ENCODE data around the gene SLC6A4.

The SLC6A4 gene

DNA sequence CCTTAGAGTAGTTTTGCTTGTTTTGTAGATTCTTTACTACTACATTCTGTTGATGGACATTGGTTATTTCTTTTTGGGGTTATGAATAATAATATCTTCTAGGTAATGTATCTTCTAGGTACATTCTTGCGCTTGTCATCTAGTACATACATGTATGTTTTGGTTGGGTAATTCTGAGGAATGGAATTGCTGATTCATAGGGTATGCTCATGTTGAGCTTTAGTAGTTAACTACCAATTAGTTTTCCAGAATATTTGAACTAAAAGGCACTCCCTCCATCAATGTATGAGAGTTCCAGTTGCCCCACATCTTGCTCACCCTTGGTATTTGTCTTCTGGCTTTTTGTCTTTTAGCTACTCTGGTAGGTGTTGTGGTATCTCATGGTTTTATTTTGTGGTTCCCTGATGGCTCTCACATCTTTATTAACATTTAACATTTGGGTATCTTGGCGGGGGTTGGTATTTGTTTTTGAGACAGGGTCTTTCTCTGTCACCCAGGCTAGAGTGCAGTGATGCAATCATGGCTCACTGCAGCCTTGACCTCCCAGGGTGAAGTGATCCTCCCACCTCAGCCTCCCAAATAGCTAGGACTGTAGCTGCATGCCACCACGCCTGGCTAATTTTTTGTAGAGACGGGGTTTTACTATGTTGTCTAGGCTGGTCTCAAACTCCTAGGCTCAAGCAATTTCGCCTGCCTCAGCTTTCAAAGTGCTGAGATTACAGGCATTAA lies 47.1 kb downstream of the SLC6A4 start:
- Histone ChIP-seq H4K20me1 (ENCODE audit: control insufficient read depth, insufficient read depth, low read depth, low read length) (no peaks in the 10 kb centered on the region), H3K27ac (ENCODE audit: low read depth, low read length) (no peak overlapping the region), H3K36me3 (ENCODE audit: control insufficient read depth, low read length) (peaks cover 35% of the 10 kb centered on the region), H3K4me3 (ENCODE audit: low read length) (no peak overlapping the region), H3K9me2 (replicated peaks; ENCODE audit: control insufficient read depth, low read length) (no peaks in the 10 kb centered on the region), H3K4me1 (ENCODE audit: control insufficient read depth, low read length) (no peaks in the 10 kb centered on the region), H3K4me2 (ENCODE audit: low read length) (no peak overlapping the region), H3F3A (ENCODE audit: control insufficient read depth, insufficient read depth) (peaks cover 15% of the 10 kb centered on the region), H3K27me3 (ENCODE audit: control insufficient read depth, low read length) (peaks cover 8% of the 10 kb centered on the region), H3K9me3 (ENCODE audit: control insufficient read depth, insufficient read depth, low read length) (no peaks in the 10 kb centered on the region), H3K79me2 (ENCODE audit: control insufficient read depth, low read length) (no peaks in the 10 kb centered on the region)
- no peak for TF ChIP-seq EZH2phosphoT487 (IDR thresholded peaks at IDR 0.05; ENCODE audit: borderline replicate concordance, low read length)
- TF ChIP-seq, protein P1, sequence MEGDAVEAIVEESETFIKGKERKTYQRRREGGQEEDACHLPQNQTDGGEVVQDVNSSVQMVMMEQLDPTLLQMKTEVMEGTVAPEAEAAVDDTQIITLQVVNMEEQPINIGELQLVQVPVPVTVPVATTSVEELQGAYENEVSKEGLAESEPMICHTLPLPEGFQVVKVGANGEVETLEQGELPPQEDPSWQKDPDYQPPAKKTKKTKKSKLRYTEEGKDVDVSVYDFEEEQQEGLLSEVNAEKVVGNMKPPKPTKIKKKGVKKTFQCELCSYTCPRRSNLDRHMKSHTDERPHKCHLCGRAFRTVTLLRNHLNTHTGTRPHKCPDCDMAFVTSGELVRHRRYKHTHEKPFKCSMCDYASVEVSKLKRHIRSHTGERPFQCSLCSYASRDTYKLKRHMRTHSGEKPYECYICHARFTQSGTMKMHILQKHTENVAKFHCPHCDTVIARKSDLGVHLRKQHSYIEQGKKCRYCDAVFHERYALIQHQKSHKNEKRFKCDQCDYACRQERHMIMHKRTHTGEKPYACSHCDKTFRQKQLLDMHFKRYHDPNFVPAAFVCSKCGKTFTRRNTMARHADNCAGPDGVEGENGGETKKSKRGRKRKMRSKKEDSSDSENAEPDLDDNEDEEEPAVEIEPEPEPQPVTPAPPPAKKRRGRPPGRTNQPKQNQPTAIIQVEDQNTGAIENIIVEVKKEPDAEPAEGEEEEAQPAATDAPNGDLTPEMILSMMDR (IDR thresholded peaks at IDR 0.05; ENCODE audit: low read depth, low read length, poor library complexity, severe bottlenecking), result no peak

DNA sequence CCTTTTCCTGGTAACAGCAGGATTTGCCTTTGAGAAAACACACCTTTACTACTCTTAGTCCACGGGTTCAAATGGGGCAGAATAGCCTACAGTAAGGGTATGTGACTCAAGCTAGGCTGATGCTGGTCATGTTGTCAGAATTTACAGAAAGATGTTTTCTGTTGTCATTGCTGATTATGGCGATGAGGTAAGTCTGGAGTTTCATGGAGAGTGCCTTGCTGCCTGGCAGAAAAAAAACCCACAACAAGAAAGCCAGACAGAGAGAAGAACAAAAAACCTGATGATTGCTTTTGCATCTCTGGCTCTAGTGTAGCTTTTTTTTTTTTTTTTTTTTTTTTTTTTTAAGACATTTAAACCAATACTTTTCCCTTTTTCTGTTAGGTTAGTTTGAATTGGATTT lies 47.9 kb downstream of the SLC6A4 start:
- H3K9me2 ChIP-seq (replicated peaks; ENCODE audit: control insufficient read depth, low read length), result no peaks in the 10 kb centered on the region
- no peaks in the 10 kb centered on the region for H4K20me1 ChIP-seq (ENCODE audit: control insufficient read depth, insufficient read depth, low read depth, low read length)
- TF ChIP-seq, protein P1 (IDR thresholded peaks at IDR 0.05; ENCODE audit: low read depth, low read length, poor library complexity, severe bottlenecking), result no peak
- TF ChIP-seq EZH2phosphoT487 (IDR thresholded peaks at IDR 0.05; ENCODE audit: borderline replicate concordance, low read length), result no peak
- H3K4me1 ChIP-seq (ENCODE audit: control insufficient read depth, low read length), result no peaks in the 10 kb centered on the region
- H3K27ac ChIP-seq (ENCODE audit: low read depth, low read length), result no peak overlapping the region
- no peak overlapping the region for H3K4me2 ChIP-seq (ENCODE audit: low read length)
- no peak overlapping the region for H3K4me3 ChIP-seq (ENCODE audit: low read length)
- 0 out of 2 replicates have a peak, but pooled peaks cover 2% of the 10 kb centered on the region for H3K27me3 ChIP-seq (ENCODE audit: control insufficient read depth, low read length)
- H3K79me2 ChIP-seq (ENCODE audit: control insufficient read depth, low read length), result no peaks in the 10 kb centered on the region
- no peaks in the 10 kb centered on the region for H3K9me3 ChIP-seq (ENCODE audit: control insufficient read depth, insufficient read depth, low read length)
- peaks cover 41% of the 10 kb centered on the region for H3K36me3 ChIP-seq (ENCODE audit: control insufficient read depth, low read length)
- peaks cover 15% of the 10 kb centered on the region for H3F3A ChIP-seq (ENCODE audit: control insufficient read depth, insufficient read depth)

DNA sequence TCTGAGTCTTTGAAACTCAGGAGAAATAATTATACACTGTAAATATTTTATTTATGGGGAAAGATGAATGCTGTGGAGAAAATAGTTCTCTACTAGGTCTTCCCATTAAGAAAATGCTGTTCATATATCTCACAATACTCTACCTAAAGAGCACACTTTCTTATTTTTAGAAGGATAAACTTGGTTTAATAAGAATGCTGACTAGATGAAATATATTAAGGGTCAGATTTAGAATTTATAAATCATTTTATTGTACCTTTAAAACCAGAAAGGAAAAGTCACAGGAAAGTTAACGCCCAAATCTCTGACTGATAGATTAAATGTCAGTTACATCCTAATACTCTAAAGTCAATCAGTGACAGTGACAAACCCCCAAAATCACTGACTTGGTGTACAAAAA lies 48.7 kb downstream of the SLC6A4 start:
- H3K36me3 ChIP-seq (ENCODE audit: control insufficient read depth, low read length), result peaks cover 47% of the 10 kb centered on the region

More for the DNA sequence above, 48.7 kb downstream of the SLC6A4 start:
- Histone ChIP-seq H3F3A (ENCODE audit: control insufficient read depth, insufficient read depth) (peaks cover 15% of the 10 kb centered on the region), H3K9me3 (ENCODE audit: control insufficient read depth, insufficient read depth, low read length) (no peaks in the 10 kb centered on the region), H3K9me2 (replicated peaks; ENCODE audit: control insufficient read depth, low read length) (no peaks in the 10 kb centered on the region), H3K4me2 (ENCODE audit: low read length) (no peak overlapping the region), H3K27me3 (ENCODE audit: control insufficient read depth, low read length) (no peaks in the 10 kb centered on the region), H3K27ac (ENCODE audit: low read depth, low read length) (no peak overlapping the region), H3K79me2 (ENCODE audit: control insufficient read depth, low read length) (no peaks in the 10 kb centered on the region), H3K4me1 (ENCODE audit: control insufficient read depth, low read length) (no peaks in the 10 kb centered on the region), H4K20me1 (ENCODE audit: control insufficient read depth, insufficient read depth, low read depth, low read length) (no peaks in the 10 kb centered on the region), H3K4me3 (ENCODE audit: low read length) (no peak overlapping the region)
- no peak for TF ChIP-seq EZH2phosphoT487 (IDR thresholded peaks at IDR 0.05; ENCODE audit: borderline replicate concordance, low read length)
- TF ChIP-seq, protein P1 (IDR thresholded peaks at IDR 0.05; ENCODE audit: low read depth, low read length, poor library complexity, severe bottlenecking), result no peak
